Keratinocyte (primary cell): Measurements from ENCODE around the gene NTN3.

ENCODE experiments used
- CTCF ChIP-seq, 3 experiments: IDR thresholded peaks in 1 of 3; conservative IDR thresholded peaks in 1 of 3; optimal IDR thresholded peaks in 1 of 3; 2 replicates in 2 of 3; 3 replicates in 1 of 3; pipeline versions ENCODE3 to v1.5.1; 2011; ENCODE audit warnings: low read length in 3 of 3, mild to moderate bottlenecking in 3 of 3, moderate library complexity in 2 of 3, control low read depth in 1 of 3, inconsistent platforms in 1 of 3; ENCODE audit not compliant: insufficient read depth in 2 of 3; ENCODE audit errors: extremely low read depth in 1 of 3
- EZH2 ChIP-seq: IDR thresholded peaks from one replicate; pipeline ENCODE4 v1.6.1; 2012; ENCODE audit warnings: inconsistent platforms, mild to moderate bottlenecking, low read length, moderate library complexity

- TF ChIP-seq CTCF (optimal IDR thresholded peaks at IDR 0.05 in 1 of 3, IDR thresholded peaks at IDR 0.05 in 1 of 3, conservative IDR thresholded peaks at IDR 0.05 in 1 of 3; ENCODE audit: extremely low read depth in 1 of 3, insufficient read depth in 2 of 3, low read length in 3 of 3) (no peak), EZH2 (no peak)
Observed at GRCh38 chr16:2467528-2468232, 3.4 kb upstream of the NTN3 start.
